ENCODE measurements around the gene KIAA1755.
A peak's percentile ranks its signal among the peaks of the same experiment; 100 is the strongest.
"Not testable (repeated sequence)": the region's sequence is repeated elsewhere in the genome, so short reads cannot be mapped to it uniquely, and the experiment has no call there.

The KIAA1755 gene

GRCh38 chr20:38286586-38287531, 26.3 kb upstream of the KIAA1755 start:
- DNase-seq = no peak

- DNase-seq = no peak
These were observed 24.4 kb upstream of the KIAA1755 start for GRCh38 chr20:38284893-38285444.

DNA sequence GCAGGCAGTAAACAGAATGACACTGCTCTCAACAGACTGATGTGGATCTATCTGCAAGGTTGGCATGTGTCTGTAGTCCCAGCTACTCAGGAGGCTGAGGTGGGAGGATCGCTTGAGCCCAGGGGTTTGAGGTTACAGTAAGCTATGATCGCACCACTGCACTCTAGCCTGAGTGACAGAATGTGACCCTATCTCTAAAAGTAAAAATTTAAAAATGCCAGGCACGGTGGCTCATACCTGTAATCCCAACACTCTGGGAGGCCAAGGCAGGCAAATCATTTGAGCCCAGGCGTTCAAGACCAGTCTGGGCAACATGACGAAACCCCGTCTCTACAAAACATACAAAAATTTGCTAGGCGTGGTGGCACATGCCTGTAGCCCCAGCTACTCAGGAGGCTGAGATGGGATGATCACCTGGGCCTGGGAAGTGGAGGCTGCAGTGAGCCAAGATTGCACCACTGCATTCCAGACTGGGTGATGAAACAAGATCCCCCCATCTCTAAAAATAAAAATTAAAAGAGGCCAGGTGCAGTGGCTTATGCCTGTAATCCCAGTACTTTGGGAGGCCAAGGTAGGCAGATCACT, 23.6 kb upstream of the KIAA1755 start:
- DNase-seq = not testable (repeated sequence)

GRCh38 chr20:38283236-38283635, 22.7 kb upstream of the KIAA1755 start:
- DNase-seq = no peak

DNA sequence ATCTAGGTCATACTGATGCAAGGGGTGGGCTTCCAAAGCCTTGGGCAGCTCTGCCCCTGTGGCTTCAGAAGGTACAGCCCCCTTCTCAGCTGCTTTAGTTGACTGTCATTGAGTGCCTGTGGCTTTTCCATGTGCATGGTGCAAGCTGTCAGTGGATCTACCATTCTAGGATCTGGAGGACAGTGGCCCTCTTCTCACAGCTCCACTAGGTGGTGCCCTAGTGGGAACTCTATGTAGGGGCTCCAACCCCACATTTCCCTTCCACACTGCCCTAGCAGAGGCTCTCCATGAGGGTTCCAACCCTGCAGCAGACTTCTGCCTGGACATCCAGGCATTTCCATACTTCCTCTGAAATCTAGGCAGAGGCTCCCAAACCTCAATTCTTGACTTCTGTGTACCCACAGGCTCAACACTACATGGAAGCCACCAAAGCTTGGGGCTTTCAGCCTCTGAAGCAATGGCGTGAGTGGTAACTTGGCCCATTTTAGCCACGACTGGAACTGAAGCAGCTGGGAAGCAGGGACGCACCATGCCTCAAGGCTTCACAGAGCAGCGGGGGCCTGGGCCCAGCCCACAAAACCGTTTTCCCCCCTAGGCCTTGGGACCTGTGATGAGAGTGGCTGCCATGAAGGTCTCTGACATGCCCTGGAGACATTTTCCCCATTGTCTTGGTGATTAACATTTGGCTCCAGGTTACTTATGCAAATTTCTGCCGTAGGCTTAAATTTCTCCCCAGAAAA, 20.8 kb upstream of the KIAA1755 start:
- DNase-seq = not testable (repeated sequence)

GRCh38 chr20:38278763-38279162, 18.2 kb upstream of the KIAA1755 start:
- no peak for DNase-seq

- no peak for DNase-seq
These were observed 17.6 kb upstream of the KIAA1755 start for GRCh38 chr20:38278131-38278530.

DNA sequence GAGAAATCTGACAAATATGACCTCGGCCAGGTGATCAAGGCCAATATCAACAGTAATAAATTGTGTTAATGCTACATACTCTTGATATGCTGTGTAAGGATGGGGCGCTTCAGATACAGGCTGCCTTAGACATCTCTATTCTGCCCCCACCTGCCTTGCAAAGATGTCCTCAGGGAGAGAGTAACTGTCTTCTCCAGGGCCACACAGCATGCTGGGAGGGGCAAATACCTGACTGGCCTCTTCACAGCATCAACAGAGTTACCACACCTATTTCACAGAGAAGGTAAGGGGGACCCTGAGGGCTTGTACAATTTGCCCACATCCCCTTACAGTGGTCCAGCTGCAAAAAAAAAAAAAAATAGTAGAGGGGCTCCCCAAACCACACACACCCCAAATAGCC, 17.2 kb upstream of the KIAA1755 start:
- no peak for DNase-seq

DNA sequence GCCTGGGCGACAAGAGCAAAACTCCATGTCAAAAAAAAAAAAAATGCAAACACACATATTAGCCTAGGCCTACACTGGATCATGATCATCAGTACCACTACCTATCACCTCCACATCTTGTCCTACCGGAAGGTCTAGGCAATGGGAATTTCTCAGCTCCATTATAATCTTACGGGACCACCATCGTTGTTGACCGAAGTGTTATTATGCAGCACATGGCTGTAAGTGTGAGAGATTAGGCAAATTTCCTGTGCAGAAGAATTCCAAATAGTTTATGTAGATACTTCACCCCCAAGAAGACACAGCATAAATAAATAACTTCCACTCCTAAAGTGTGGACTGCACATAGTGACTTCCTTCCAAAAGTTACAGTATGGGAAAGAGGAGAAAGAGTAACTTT, 16.8 kb upstream of the KIAA1755 start:
- DNase-seq = no peak

DNA sequence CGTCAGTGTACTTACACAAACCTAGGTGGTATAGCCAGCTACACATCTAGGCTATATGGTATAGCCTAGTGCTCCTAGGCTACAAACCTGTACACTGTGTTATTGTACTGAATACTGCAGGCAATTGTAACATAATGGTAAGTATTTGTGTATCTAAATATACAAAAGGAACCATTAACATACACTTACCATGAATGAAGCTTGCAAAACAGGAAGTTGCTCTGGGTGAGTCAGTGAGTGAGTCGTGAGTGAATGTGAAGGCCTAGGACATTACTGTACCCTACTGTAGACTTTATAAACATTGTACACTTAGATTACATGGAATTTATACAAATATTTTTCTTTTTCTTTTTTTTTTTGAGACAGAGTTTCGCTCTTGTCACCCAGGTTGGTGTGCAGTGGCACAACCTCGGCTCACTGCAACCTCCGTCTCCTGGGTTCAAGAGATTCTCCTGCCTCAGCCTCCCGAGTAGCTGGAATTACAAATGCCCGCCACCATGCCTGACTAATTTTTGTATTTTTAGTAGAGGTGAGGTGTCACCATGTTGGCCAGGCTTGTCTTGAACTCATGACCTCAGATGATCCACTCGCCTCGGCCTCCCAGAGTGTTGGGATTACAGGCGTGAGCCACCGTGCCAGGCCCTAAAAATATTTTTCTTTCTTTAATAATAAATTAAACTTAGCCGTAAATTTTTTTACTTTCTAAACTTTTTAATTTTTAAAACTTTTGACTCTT, 15.4 kb upstream of the KIAA1755 start:
- DNase-seq = peak in 1 of 2 donors; percentile 22

DNA sequence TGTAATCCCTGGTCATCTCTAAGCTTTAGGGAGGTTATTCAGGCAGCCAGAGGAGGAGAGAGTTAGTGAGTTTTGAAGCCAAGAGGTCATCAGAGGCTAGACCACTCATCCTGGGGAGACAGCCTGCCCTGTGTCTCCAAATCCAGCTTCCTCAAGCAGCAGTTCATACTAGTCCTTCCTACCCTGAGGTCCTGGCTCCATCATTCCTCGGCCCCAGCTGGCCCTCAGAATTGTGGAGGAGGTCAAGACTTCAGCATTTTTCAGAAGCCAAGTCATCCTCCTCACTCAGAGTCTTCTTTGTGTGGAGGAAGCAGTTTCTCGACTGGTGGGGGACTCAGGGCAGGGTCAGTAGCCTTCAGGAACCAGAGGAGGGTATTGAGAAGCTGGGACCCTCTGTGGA, 12.4 kb upstream of the KIAA1755 start:
- DNase-seq = no peak

- DNase-seq = no peak
These were observed 11.9 kb upstream of the KIAA1755 start for GRCh38 chr20:38272398-38272797.

DNA sequence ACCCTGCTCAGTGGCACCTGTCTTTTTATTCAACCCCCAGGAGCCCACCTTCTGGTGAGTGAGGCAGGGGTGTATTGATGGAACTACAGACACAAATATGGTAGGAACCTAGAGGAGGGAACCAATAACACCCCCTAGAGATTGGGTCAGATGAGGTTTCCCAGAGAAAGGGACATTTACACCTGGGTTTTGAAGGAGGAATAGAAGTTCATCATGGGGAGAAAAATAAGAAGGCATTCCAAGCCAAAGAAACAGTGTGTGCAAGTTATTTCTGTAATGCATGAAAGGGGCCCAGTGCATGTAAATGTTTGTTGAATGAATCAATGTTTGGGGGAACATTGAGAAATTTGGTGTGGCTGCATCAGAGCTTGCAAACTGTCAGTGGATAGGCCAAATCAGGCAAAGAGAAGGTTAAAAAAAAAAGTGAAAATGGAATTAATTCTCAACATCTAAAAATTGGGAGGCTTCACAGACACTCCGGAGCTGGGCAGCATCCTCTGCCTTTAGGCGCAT, 11.1 kb upstream of the KIAA1755 start:
- DNase-seq = no peak

GRCh38 chr20:38270869-38271605, 10.5 kb upstream of the KIAA1755 start:
- no peak for DNase-seq

DNA sequence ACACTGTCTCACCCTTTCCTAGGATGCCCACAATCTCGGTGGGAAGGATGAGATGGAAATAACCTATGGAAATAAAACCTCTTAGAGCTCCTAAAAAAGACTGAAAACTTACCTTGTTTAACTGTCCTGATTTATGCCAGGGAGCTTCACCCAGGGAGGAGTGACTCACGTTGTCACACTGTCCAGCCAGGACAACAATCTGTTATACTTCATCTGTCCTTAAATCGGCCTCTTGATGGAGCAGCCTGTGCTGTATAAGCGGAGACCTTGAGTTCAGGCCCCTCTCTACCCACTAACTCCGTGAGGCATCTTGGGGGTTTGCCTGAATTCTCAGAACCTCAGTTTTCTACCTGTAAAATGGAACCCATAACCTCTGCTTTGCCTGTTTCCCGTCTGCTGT, 9.2 kb upstream of the KIAA1755 start:
- DNase-seq = no peak

DNA sequence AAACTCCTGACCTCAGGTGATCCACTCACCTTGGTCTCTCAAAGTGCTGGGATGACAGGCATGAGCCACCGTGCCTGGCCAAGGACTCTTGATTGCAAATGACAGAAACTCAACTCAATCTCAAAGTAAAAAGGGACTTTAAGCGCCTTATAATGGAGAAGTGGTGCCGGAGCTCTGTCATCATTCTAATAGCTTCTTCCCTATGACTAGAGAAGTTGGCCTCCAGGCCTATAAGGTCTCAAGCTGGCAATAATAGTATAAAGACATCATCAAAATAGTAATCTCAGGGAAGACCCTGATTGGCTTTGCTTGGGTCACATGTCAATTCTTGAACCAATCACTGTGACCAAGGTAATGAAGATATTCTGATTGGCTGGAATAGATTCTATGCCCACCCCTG, 8.5 kb upstream of the KIAA1755 start:
- DNase-seq = no peak

- DNase-seq = no peak
These were observed 7.5 kb upstream of the KIAA1755 start for GRCh38 chr20:38267901-38268514.

- DNase-seq = no peak
These were observed 6.8 kb upstream of the KIAA1755 start for GRCh38 chr20:38267296-38267695.

GRCh38 chr20:38266426-38266825, 5.9 kb upstream of the KIAA1755 start:
- no peak for DNase-seq

DNA sequence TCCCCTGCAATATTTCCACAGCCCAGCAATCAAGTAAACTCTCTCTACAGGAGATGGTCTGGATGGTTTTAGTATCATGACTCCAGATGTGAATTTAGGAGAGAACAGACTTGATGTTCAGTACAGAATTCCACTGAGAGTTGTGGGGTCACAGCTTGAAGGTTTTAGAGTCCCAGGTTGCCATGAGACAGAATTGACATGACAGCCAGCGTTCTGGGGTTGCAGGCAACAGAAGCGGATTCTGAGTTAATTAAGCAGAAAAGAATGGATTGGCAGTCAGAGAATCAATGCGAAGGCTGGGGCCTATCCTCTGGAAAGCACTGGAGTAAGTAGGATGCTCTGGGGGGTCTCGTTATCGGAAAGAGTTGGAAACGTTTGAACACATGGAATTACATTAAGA, 2.4 kb upstream of the KIAA1755 start:
- DNase-seq = no peak

DNA sequence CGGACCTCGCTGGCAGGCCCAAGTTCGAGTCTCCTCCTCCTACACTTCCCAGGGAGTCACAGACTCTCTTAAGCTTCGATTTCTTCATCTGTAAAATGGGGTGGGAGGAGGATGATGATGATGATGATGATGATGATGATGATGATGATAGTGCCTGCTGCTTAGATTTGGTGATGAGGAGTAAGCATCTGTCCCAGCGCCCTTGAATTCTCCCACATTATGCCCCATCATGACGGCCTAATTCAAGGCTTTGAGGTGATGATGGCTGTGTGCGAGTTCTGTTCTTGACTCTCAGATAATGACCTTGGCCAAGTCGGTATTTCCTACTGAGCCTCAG, 487 bp upstream of the KIAA1755 start:
- no peak for DNase-seq

GRCh38 chr20:38260025-38260377, 534 bp downstream of the KIAA1755 start:
- DNase-seq = no peak
